HK-2 (cell line): ENCODE measurements around the gene CDH4.
"Not testable (repeated sequence)": the region's sequence is repeated elsewhere in the genome, so short reads cannot be mapped to it uniquely, and the experiment has no call there.

Source experiments
- DNase-seq: peaks from one replicate; pipeline ENCODE4 v3.0.0-alpha.2; 2018; ENCODE audit not compliant: unreplicated experiment

CDH4 gene

GRCh38 chr20:61455508-61456215 lies 203.6 kb downstream of the CDH4 start:
- DNase-seq = no peak

GRCh38 chr20:61457725-61458124 lies 205.7 kb downstream of the CDH4 start:
- no peak for DNase-seq

- no peak for DNase-seq
Measured at GRCh38 chr20:61458146-61458746, 206.2 kb downstream of the CDH4 start.

- DNase-seq = no peak
Measured at GRCh38 chr20:61459266-61459665, 207.2 kb downstream of the CDH4 start.

GRCh38 chr20:61459705-61460104 lies 207.6 kb downstream of the CDH4 start:
- no peak for DNase-seq

GRCh38 chr20:61460261-61461052 lies 208.4 kb downstream of the CDH4 start:
- no peak for DNase-seq

GRCh38 chr20:61461461-61461860 lies 209.4 kb downstream of the CDH4 start:
- no peak for DNase-seq

- DNase-seq = no peak
Measured at GRCh38 chr20:61464307-61465303, 212.5 kb downstream of the CDH4 start.

- no peak for DNase-seq
Measured at GRCh38 chr20:61475729-61476128, 223.7 kb downstream of the CDH4 start.

GRCh38 chr20:61476956-61477355 lies 224.9 kb downstream of the CDH4 start:
- DNase-seq = no peak

GRCh38 chr20:61477451-61477861 lies 225.4 kb downstream of the CDH4 start:
- no peak for DNase-seq

GRCh38 chr20:61478094-61478493 lies 226.0 kb downstream of the CDH4 start:
- no peak for DNase-seq

- DNase-seq = no peak
Measured at GRCh38 chr20:61478611-61479305, 226.7 kb downstream of the CDH4 start.

- not testable (repeated sequence) for DNase-seq
Measured at GRCh38 chr20:61479433-61479832, 227.4 kb downstream of the CDH4 start.

GRCh38 chr20:61480158-61480825 lies 228.2 kb downstream of the CDH4 start:
- DNase-seq = no peak

GRCh38 chr20:61482056-61482887 lies 230.2 kb downstream of the CDH4 start:
- DNase-seq = no peak

GRCh38 chr20:61482901-61483300 lies 230.8 kb downstream of the CDH4 start:
- DNase-seq = no peak

GRCh38 chr20:61483336-61484067 lies 231.4 kb downstream of the CDH4 start:
- DNase-seq = no peak

GRCh38 chr20:61486198-61486597 lies 234.1 kb downstream of the CDH4 start:
- DNase-seq = no peak
